Common myeloid progenitor, CD34-positive (primary cell): ENCODE data around the gene TALDO1.
"Not testable (repeated sequence)": the region's sequence is repeated elsewhere in the genome, so short reads cannot be mapped to it uniquely, and the experiment has no call there.

Source experiments
- CTCF ChIA-PET: fragments of 350-600 bp; sonication (Branson Sonifier 250); formaldehyde crosslinking; loops from one replicate; lab custom pipeline; 2021; ENCODE audit warnings: antibody characterized with exemption; lab: Charles Lee
- POLR2A ChIA-PET: fragments of 350-600 bp; sonication (Branson Sonifier 250); formaldehyde crosslinking; loops from one replicate; lab custom pipeline; 2021; ENCODE audit warnings: antibody characterized with exemption; lab: Charles Lee
- DNase-seq, 3 donors: peaks; one replicate each; pipeline versions ENCODE4 v3.0.0 to v3.0.0-alpha.2; 2013
- H3K27ac ChIP-seq, 2 experiments: 1 replicate in 1 of 2; 2 replicates in 1 of 2; pipeline ENCODE4 v1.7.0; 2013; ENCODE audit warnings: inconsistent platforms in 2 of 2, low read length in 2 of 2, mild to moderate bottlenecking in 2 of 2, low read depth in 1 of 2, moderate library complexity in 1 of 2; ENCODE audit not compliant: severe bottlenecking in 2 of 2, insufficient read depth in 1 of 2, poor library complexity in 1 of 2
- H3K27me3 ChIP-seq, 5 experiments: replicated peaks in 2 of 5; 1 replicate in 3 of 5; 2 replicates in 2 of 5; pipeline versions ENCODE4 v1.6.1 to v1.7.0; 2013; ENCODE audit warnings: low read length in 4 of 5, mild to moderate bottlenecking in 2 of 5, moderate library complexity in 2 of 5, inconsistent platforms in 1 of 5; ENCODE audit not compliant: insufficient read depth in 5 of 5, control insufficient read depth in 4 of 5
- H3K36me3 ChIP-seq, 4 experiments: 1 replicate in 2 of 4; 2 replicates in 2 of 4; pipeline versions ENCODE4 v1.6.1 to v1.7.0; 2013; ENCODE audit warnings: low read length in 3 of 4, control low read depth in 1 of 4, mild to moderate bottlenecking in 1 of 4; ENCODE audit not compliant: control insufficient read depth in 4 of 4, insufficient read depth in 4 of 4
- H3K4me1 ChIP-seq, 4 experiments: 1 replicate in 3 of 4; 2 replicates in 1 of 4; pipeline versions ENCODE4 v1.6.1 to v1.7.1; 2013; ENCODE audit warnings: low read length in 3 of 4, mild to moderate bottlenecking in 3 of 4, control low read depth in 1 of 4, inconsistent platforms in 1 of 4, moderate library complexity in 1 of 4; ENCODE audit not compliant: control insufficient read depth in 4 of 4, insufficient read depth in 4 of 4; ENCODE audit errors: control extremely low read depth in 1 of 4
- H3K4me3 ChIP-seq, 7 experiments: 1 replicate in 4 of 7; 2 replicates in 3 of 7; pipeline versions ENCODE4 v1.5.1 to v1.7.0; 2013; ENCODE audit warnings: mild to moderate bottlenecking in 7 of 7, low read length in 6 of 7, moderate library complexity in 6 of 7, inconsistent platforms in 2 of 7, low read depth in 2 of 7, control low read depth in 1 of 7; ENCODE audit not compliant: insufficient read depth in 4 of 7, control insufficient read depth in 1 of 7; ENCODE audit errors: extremely low read depth in 1 of 7
- H3K9me3 ChIP-seq, 5 experiments: 1 replicate in 4 of 5; 2 replicates in 1 of 5; pipeline versions ENCODE4 v1.6.1 to v1.7.1; 2013; ENCODE audit warnings: low read length in 4 of 5, mild to moderate bottlenecking in 2 of 5, inconsistent platforms in 1 of 5, low read depth in 1 of 5, moderate library complexity in 1 of 5; ENCODE audit not compliant: control insufficient read depth in 4 of 5, insufficient read depth in 2 of 5; ENCODE audit errors: control extremely low read depth in 1 of 5
- WGBS: methylation state at CpG from one replicate; pipeline ENCODE4 v1.1.5; 2013; ENCODE audit not compliant: insufficient coverage; 5-methylcytosine and 5-hydroxymethylcytosine counted together

The TALDO1 gene

DNA sequence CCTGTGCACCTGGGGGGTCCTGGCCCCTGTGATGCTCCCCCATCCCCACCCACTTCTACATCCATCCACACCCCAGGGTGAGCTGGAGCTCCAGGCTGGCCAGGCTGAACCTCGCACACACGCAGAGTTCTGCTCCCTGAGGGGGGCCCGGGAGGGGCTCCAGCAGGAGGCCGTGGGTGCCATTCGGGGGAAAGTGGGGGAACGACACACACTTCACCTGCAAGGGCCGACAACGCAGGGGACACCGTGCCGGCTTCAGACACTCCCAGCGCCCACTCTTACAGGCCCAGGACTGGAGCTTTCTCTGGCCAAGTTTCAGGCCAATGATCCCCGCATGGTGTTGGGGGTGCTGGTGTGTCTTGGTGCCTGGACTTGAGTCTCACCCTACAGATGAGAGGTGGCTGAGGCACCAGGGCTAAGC is 20.0 kb upstream of the TALDO1 start:
- ChIA-PET CTCF (interaction anchor here (0.5 to 15.0 kb wide), 13 partner anchors 11 to 66 kb away, joined by 3 to 133 read pairs (median 5); partner anchors contain the start of genes DEAF1, TALDO1 and TMEM80), POLR2A (interaction anchor here (0.6 to 1.4 kb wide), 2 partner anchors 21 to 116 kb away, joined by 4 to 5 read pairs; no protein-coding TSS in a partner anchor)
- no peak for DNase-seq
- H3K36me3 ChIP-seq: no peaks in the 10 kb centered on the region
- 94% methylated on average over 12 of the region's 12 CpGs for WGBS
- H3K27ac ChIP-seq: no peak overlapping the region
- peaks cover 0 to 33% (median 28%) of the 10 kb centered on the region in 4 experiments for H3K4me1 ChIP-seq
- peaks cover 0 to 16% (median 7%) of the 10 kb centered on the region in 5 experiments for H3K27me3 ChIP-seq
- no peak overlapping the region for H3K4me3 ChIP-seq
- no peaks in the 10 kb centered on the region for H3K9me3 ChIP-seq

- Histone ChIP-seq H3K36me3 (no peaks in the 10 kb centered on the region), H3K4me3 (no peak overlapping the region), H3K27ac (no peak overlapping the region), H3K27me3 (peaks cover 0 to 12% (median 4%) of the 10 kb centered on the region in 5 experiments), H3K4me1 (peaks cover 0 to 30% (median 25%) of the 10 kb centered on the region in 4 experiments), H3K9me3 (no peaks in the 10 kb centered on the region)
- peak; percentile 79 to 81 (median 79) for DNase-seq
- WGBS: 37% methylated on average over 25 of the region's 31 CpGs
- POLR2A ChIA-PET: no interaction called here
- CTCF ChIA-PET: interaction anchor here (0.5 to 15.0 kb wide), 9 partner anchors 10 to 67 kb away, joined by 3 to 133 read pairs (median 8); partner anchors contain the start of genes DEAF1, TALDO1 and TMEM80
Measured at GRCh38 chr11:727859-728748, 19.2 kb upstream of the TALDO1 start.

DNA sequence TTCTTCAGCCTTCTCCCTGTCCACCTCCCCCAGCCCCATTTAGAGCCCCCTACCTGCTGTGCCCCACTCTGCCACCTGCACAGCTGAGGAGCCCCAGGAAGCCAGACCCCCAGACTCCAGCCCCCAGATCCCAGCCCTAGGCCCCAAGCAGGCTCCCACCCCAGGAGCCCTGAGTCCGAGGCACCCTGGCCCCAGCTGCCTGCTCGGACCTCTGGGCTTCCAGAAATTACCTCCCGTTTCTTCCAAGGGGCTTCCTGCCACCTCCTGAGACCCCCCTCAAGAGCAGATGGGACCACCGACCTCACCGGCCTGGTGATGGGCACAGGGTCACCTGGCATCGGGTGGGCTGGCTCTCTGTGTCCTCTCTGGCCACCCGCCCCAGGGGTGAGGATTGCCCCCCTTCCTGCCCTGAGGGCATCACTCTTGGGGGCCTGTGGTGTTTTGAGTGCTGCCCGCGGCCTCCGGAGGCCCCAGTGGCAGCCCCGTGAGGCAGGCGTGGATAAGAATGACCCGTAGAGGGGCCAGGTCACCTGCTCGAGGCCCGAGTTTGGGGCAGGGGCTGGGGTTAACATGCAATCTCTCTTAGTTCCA is 18.3 kb upstream of the TALDO1 start:
- H3K4me3 ChIP-seq: no peak overlapping the region
- H3K9me3 ChIP-seq: no peaks in the 10 kb centered on the region
- H3K27me3 ChIP-seq: peaks cover 0 to 12% (median 4%) of the 10 kb centered on the region in 5 experiments
- CTCF ChIA-PET: interaction anchor here (0.8 to 15.0 kb wide), 5 partner anchors 9 to 67 kb away, joined by 5 to 133 read pairs (median 50); partner anchors contain the start of gene TALDO1
- DNase-seq: no peak
- 96% methylated on average over 15 of the region's 15 CpGs for WGBS
- peaks cover 0 to 30% (median 25%) of the 10 kb centered on the region in 4 experiments for H3K4me1 ChIP-seq
- no peak overlapping the region for H3K27ac ChIP-seq
- no peaks in the 10 kb centered on the region for H3K36me3 ChIP-seq
- POLR2A ChIA-PET: no interaction called here

DNA sequence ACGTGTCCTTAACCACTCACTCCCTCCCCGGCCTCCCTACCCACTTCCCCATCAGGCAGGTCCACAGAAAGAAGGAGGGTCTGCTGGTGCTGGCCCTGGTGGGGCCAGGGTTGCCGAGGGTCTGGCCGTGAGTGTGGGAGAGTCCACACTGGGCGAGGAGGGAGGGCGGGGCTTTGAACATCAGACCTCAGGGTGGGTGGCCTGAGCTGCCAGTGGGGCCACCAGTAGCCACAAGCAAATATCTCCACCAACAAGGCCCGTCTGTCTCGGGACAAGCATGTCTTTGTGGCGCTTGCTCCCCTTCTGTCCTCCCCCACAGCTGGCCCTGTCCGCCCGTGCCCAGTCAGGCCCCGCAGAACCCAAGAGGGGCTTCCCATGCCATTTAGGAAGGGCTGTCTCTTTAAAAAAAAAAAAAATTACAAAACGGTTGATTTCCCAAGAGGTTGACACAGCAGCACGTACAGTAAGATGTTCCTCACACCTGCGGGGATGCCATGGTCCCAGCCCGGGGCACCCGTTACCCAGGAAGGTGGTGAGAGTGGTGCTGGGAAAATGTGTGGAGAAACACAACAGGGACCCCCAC is 17.7 kb upstream of the TALDO1 start:
- 87% methylated on average over 14 of the region's 17 CpGs for WGBS
- DNase-seq: no peak
- CTCF ChIA-PET: interaction anchor here (0.6 to 15.0 kb wide), 5 partner anchors 18 to 36 kb away, joined by 3 to 133 read pairs (median 25); partner anchors contain the start of gene TALDO1
- H3K36me3 ChIP-seq: no peaks in the 10 kb centered on the region
- no peak overlapping the region for H3K27ac ChIP-seq
- H3K9me3 ChIP-seq: no peaks in the 10 kb centered on the region
- no peak overlapping the region for H3K4me3 ChIP-seq
- POLR2A ChIA-PET: no interaction called here
- H3K4me1 ChIP-seq: peaks cover 0 to 30% (median 25%) of the 10 kb centered on the region in 4 experiments
- peaks cover 0 to 11% (median 2%) of the 10 kb centered on the region in 5 experiments for H3K27me3 ChIP-seq

GRCh38 chr11:733072-733471 is 14.2 kb upstream of the TALDO1 start:
- H3K4me3 ChIP-seq: no peak overlapping the region

GRCh38 chr11:734541-734940 is 12.7 kb upstream of the TALDO1 start:
- H3K27me3 ChIP-seq, POLR2A ChIA-PET, H3K4me3 ChIP-seq, DNase-seq, H3K27ac ChIP-seq, H3K36me3 ChIP-seq, H3K9me3 ChIP-seq: not testable (repeated sequence)
- CTCF ChIA-PET: interaction anchor here (0.8 to 15.0 kb wide), 3 partner anchors 12 to 23 kb away, joined by 4 to 133 read pairs (median 25); partner anchors contain the start of gene TALDO1
- H3K4me1 ChIP-seq: peaks cover 0 to 17% (median 16%) of the 10 kb centered on the region in 4 experiments
- WGBS: 97% methylated on average over 6 of the region's 26 CpGs

More at GRCh38 chr11:733072-733471, 14.2 kb upstream of the TALDO1 start:
- Histone ChIP-seq H3K27me3 (no peaks in the 10 kb centered on the region), H3K27ac (no peak overlapping the region), H3K36me3 (no peaks in the 10 kb centered on the region), H3K9me3 (no peaks in the 10 kb centered on the region), H3K4me1 (peaks cover 0 to 27% (median 17%) of the 10 kb centered on the region in 4 experiments)
- POLR2A ChIA-PET: no interaction called here
- CTCF ChIA-PET: interaction anchor here (0.7 to 15.0 kb wide), 5 partner anchors 9 to 37 kb away, joined by 3 to 133 read pairs (median 4); partner anchors contain the start of gene TALDO1
- WGBS: 97% methylated on average over 20 of the region's 20 CpGs
- DNase-seq: no peak
